GM12878 (cell line): ENCODE results near the gene COL27A1. TPM values are rescaled to one million over a fixed set of nuclear protein-coding genes. Genes with fewer than 3 reads are reported as not detected.

Source experiments
- ATAC-seq: fragments of 200-7000 bp; cut with Tn5 transposase; 3 replicates; pipeline ENCODE4 v1.9.1; 2020; ENCODE audit warnings: mild to moderate bottlenecking, moderate library complexity
- BruUV-seq: library from RNA; stranded (reverse); fragments of 400-500 nt; replicated peaks from 2 replicates; lab custom pipeline; 2021; lab: Mats Ljungman, UMichigan
- CTCF ChIA-PET: fragments of 300-600 bp; sonication (Branson Sonifier 250); formaldehyde crosslinking; extraction: SDS; loops from one replicate; lab custom pipeline; 2021; ENCODE audit warnings: inconsistent platforms; lab: Yijun Ruan, JAX
- POLR2A ChIA-PET: fragments of 350-600 bp; formaldehyde crosslinking; extraction: SDS; loops from one replicate; lab custom pipeline; 2021; ENCODE audit warnings: inconsistent platforms; lab: Charles Lee
- RAD21 ChIA-PET: fragments of 300-600 bp; sonication (Branson Sonifier 250); formaldehyde crosslinking; loops from one replicate; lab custom pipeline; 2023; ENCODE audit warnings: antibody characterized with exemption; ENCODE audit not compliant: unreplicated experiment; lab: Charles Lee
- SMC1A ChIA-PET: fragments of 300-600 bp; sonication (Branson Sonifier 250); formaldehyde crosslinking; loops from one replicate; lab custom pipeline; 2023; ENCODE audit not compliant: unreplicated experiment, uncharacterized antibody; lab: Charles Lee
- DNase-seq: peaks from one replicate; pipeline ENCODE4 v3.0.0-alpha.2; 2011; ENCODE audit warnings: low read depth, low spot score
- FAIRE-seq: peaks from 3 replicates; lab custom pipeline; 2011; peaks lifted over from hg19 to GRCh38; lab: Jason Lieb, UNC
- H2AFZ ChIP-seq: 2 replicates; pipeline ENCODE4 v1.6.0; 2011; ENCODE audit warnings: low read depth, low read length, control low read depth; ENCODE audit not compliant: control insufficient read depth
- H3K27ac ChIP-seq: 2 replicates; pipeline ENCODE4 v1.5.1; 2011; ENCODE audit warnings: control low read depth; ENCODE audit not compliant: control insufficient read depth, insufficient read depth
- H3K27me3 ChIP-seq, 2 experiments: replicated peaks in 1 of 2; 2 replicates each; pipeline versions ENCODE4 v1.6.0 to v1.6.1; 2011; ENCODE audit warnings: low read length in 1 of 2; ENCODE audit not compliant: control insufficient read depth in 2 of 2, insufficient read depth in 2 of 2
- H3K36me3 ChIP-seq, 2 experiments: 2 replicates each; pipeline ENCODE4 v1.5.1; 2011; ENCODE audit warnings: low read length in 1 of 2; ENCODE audit not compliant: control insufficient read depth in 2 of 2, insufficient read depth in 2 of 2
- H3K4me1 ChIP-seq: 2 replicates; pipeline ENCODE4 v1.6.1; 2011; ENCODE audit warnings: mild to moderate bottlenecking, low read length, moderate library complexity, mixed read lengths; ENCODE audit not compliant: control insufficient read depth, insufficient read depth
- H3K4me2 ChIP-seq: 2 replicates; pipeline ENCODE4 v1.6.0; 2011; ENCODE audit warnings: control low read depth; ENCODE audit not compliant: control insufficient read depth, insufficient read depth
- H3K4me3 ChIP-seq: fragments of 200-600 bp; sonication (generic); 2 replicates; pipeline ENCODE4 v1.5.1; 2016
- H3K79me2 ChIP-seq: 2 replicates; pipeline ENCODE4 v1.6.0; 2011; ENCODE audit warnings: low read length; ENCODE audit not compliant: control insufficient read depth, insufficient read depth
- H3K9ac ChIP-seq: 2 replicates; pipeline ENCODE4 v1.8.0; 2011; ENCODE audit warnings: low read length, control low read depth, mixed read lengths; ENCODE audit not compliant: control insufficient read depth, insufficient read depth
- H3K9me3 ChIP-seq: replicated peaks from 3 replicates; pipeline ENCODE4 v1.5.1; 2011; ENCODE audit warnings: mild to moderate bottlenecking, low read length; ENCODE audit not compliant: control insufficient read depth, insufficient read depth
- H4K20me1 ChIP-seq: 2 replicates; pipeline ENCODE4 v1.6.0; 2011; ENCODE audit not compliant: control insufficient read depth, insufficient read depth
- BACH1 ChIP-seq: fragments of 450-650 bp; IDR thresholded peaks from 2 replicates; pipeline ENCODE4 v1.6.1; 2017; ENCODE audit warnings: mild to moderate bottlenecking, borderline replicate concordance
- KLF5 ChIP-seq: fragments of 450-650 bp; IDR thresholded peaks from 2 replicates; pipeline ENCODE4 v1.6.1; 2014; ENCODE audit warnings: mild to moderate bottlenecking; ENCODE audit not compliant: partially characterized antibody
- POLR2A ChIP-seq: IDR thresholded peaks from 2 replicates; pipeline ENCODE4 v1.6.1; 2011; ENCODE audit warnings: low read depth, mild to moderate bottlenecking, low read length
- POLR2AphosphoS5 ChIP-seq: IDR thresholded peaks from 2 replicates; pipeline ENCODE4 v1.6.1; 2011; ENCODE audit warnings: mild to moderate bottlenecking, low read length, inconsistent platforms
- POU2F2 ChIP-seq: IDR thresholded peaks from 3 replicates; pipeline ENCODE4 v1.6.1; 2011; ENCODE audit warnings: low read depth, mild to moderate bottlenecking, low read length, borderline replicate concordance
- RELB ChIP-seq: fragments of 450-650 bp; IDR thresholded peaks from 2 replicates; pipeline ENCODE4 v1.6.1; 2017; ENCODE audit warnings: low read depth, mild to moderate bottlenecking, moderate library complexity
- RUNX3 ChIP-seq: IDR thresholded peaks from 2 replicates; pipeline ENCODE4 v1.6.1; 2012; ENCODE audit warnings: low read length, inconsistent platforms
- SMC3 ChIP-seq: IDR thresholded peaks from 2 replicates; pipeline ENCODE4 v1.6.1; 2011; ENCODE audit warnings: low read length, improper control_type of control experiment, borderline replicate concordance
- SUPT20H ChIP-seq: IDR thresholded peaks from 2 replicates; pipeline ENCODE4 v1.6.1; 2011; ENCODE audit warnings: low read depth, mild to moderate bottlenecking, low read length, moderate library complexity, borderline replicate concordance; ENCODE audit not compliant: control insufficient read depth
- WGBS: methylation state at CpG from one replicate; pipeline ENCODE4 v1.1.6; 2016; ENCODE audit warnings: low lambda C conversion rate; ENCODE audit not compliant: insufficient replicate concordance, insufficient coverage; ENCODE audit errors: missing lambda C conversion rate; 5-methylcytosine and 5-hydroxymethylcytosine counted together
- in situ Hi-C: fragments of 300-500 bp; cut with MboI; formaldehyde crosslinking; loops from 9 replicates; pipeline ENCODE4 v1.14.3; 2018; ENCODE audit warnings: mixed read lengths
- intact Hi-C: fragments of 100-400 bp; cut with micrococcal nuclease; formaldehyde crosslinking; loops from one replicate; pipeline ENCODE4 v1.14.2; 2022; ENCODE audit not compliant: unreplicated experiment
- polyA plus RNA-seq, 11 experiments: library from polyadenylated mRNA; depleted of rRNA in 4 of 11; unstranded in 6 of 11; stranded (reverse) in 5 of 11; fragments of >200 nt; fragmentation: Nextera tagmentation in 4 of 11; fragmentation: Illumina TruSeq in 1 of 11; extraction: Ambion mirVana in 4 of 11; extraction: Trizol in 1 of 11; gene quantifications; 1 replicate in 1 of 11; 2 replicates in 10 of 11; pipeline versions ENCODE4 v1.2.1 to v1.2.3, GENCODE V29; 2011 to 2016; ENCODE audit warnings: inconsistent platforms in 2 of 11, missing spikeins in 2 of 11, low read depth in 1 of 11
- total RNA-seq, 4 experiments: library from RNA; depleted of rRNA in 3 of 4; stranded (reverse); fragments of >200 nt in 3 of 4; fragmentation: Illumina TruSeq in 1 of 4; extraction: Trizol in 1 of 4; gene quantifications; 2 replicates each; pipeline versions ENCODE4 v1.2.1 to v1.2.3, GENCODE V29; 2013 to 2021
- TF ChIP-seq, protein P1 (sequence below): IDR thresholded peaks from 2 replicates; pipeline ENCODE4 v1.6.1; 2011; ENCODE audit warnings: mild to moderate bottlenecking, low read depth, low read length, moderate library complexity; ENCODE audit not compliant: insufficient replicate concordance
- TF ChIP-seq, protein P2 (sequence below): fragments of 450-650 bp; IDR thresholded peaks from 2 replicates; pipeline ENCODE4 v1.6.1; 2017; ENCODE audit warnings: mild to moderate bottlenecking, low read depth, inconsistent platforms; ENCODE audit not compliant: poor library complexity, severe bottlenecking
- TF ChIP-seq, protein P3 (sequence below): fragments of 450-650 bp; formaldehyde crosslinking; IDR thresholded peaks from 2 replicates; pipeline ENCODE4 v1.4.0; 2022; ENCODE audit warnings: mild to moderate bottlenecking, moderate library complexity

Gene COL27A1
- total and polyA plus RNA-seq, 10 of the 15 experiments (the other 5 are each of a cell fraction or from before 2014, with no cell fraction given) = 0.10 TPM; not detected in 9

DNA sequence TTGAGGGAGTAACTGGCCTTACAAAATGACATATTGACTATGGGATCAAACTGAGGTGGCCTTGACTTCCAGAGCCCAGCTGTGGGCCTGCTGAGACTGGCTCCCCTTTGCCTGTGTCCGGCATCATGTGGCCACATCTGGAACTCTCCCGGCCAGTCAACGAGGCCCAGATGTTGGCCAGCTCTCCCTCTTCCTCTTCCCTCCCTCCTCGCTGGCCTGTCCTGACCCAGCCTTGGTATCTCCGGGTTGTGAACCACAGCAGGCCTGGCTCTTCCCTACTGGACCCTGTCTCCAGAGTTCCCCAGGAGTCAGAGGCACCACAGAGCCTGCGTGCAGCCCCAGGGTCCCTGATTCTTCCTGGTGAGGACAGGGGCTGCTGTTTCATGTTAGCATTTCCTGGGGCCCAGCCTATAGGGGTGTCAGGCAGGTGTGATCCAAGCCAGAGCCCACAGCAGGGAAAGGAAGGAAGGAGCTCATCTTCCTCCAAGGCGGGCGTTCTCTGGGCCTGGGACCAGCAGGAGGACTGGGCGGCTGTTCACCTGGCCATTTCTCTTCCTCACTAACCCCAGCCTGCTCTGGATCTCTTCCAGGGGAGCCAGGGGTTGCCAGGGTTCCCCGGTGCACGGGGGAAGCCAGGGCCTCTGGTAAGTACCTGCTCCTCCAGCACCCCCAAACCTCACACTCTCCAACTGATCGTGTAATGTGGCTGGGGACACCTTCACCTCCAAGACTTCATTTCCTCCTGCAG lies 81.2 kb downstream of the COL27A1 start:
- Histone ChIP-seq H3K4me2 (no peak overlapping the region), H3K27ac (no peak overlapping the region), H4K20me1 (no peaks in the 10 kb centered on the region), H3K79me2 (no peaks in the 10 kb centered on the region), H3K9ac (no peak overlapping the region), H3K27me3 (peaks cover 3 to 8% of the 10 kb centered on the region in 2 experiments; a peak in 3 of 4 replicates), H3K9me3 (no peaks in the 10 kb centered on the region), H3K4me1 (no peaks in the 10 kb centered on the region), H3K4me3 (no peak overlapping the region), H3K36me3 (no peaks in the 10 kb centered on the region), H2AFZ (no peak overlapping the region)
- ChIA-PET CTCF (no interaction called here), POLR2A (no interaction called here), SMC1A (interaction anchor here (0.6 kb wide), 1 partner anchor 98 kb away, joined by 3 read pairs; no protein-coding TSS in a partner anchor), RAD21 (no interaction called here)
- TF ChIP-seq RUNX3 (no peak), SUPT20H (no peak), POLR2AphosphoS5 (no peak), KLF5 (no peak), POLR2A (no peak), SMC3 (no peak), BACH1 (no peak), POU2F2 (no peak), RELB (no peak)
- TF ChIP-seq, protein P1, sequence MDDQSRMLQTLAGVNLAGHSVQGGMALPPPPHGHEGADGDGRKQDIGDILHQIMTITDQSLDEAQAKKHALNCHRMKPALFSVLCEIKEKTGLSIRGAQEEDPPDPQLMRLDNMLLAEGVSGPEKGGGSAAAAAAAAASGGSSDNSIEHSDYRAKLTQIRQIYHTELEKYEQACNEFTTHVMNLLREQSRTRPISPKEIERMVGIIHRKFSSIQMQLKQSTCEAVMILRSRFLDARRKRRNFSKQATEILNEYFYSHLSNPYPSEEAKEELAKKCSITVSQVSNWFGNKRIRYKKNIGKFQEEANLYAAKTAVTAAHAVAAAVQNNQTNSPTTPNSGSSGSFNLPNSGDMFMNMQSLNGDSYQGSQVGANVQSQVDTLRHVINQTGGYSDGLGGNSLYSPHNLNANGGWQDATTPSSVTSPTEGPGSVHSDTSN = no peak
- TF ChIP-seq, protein P2, sequence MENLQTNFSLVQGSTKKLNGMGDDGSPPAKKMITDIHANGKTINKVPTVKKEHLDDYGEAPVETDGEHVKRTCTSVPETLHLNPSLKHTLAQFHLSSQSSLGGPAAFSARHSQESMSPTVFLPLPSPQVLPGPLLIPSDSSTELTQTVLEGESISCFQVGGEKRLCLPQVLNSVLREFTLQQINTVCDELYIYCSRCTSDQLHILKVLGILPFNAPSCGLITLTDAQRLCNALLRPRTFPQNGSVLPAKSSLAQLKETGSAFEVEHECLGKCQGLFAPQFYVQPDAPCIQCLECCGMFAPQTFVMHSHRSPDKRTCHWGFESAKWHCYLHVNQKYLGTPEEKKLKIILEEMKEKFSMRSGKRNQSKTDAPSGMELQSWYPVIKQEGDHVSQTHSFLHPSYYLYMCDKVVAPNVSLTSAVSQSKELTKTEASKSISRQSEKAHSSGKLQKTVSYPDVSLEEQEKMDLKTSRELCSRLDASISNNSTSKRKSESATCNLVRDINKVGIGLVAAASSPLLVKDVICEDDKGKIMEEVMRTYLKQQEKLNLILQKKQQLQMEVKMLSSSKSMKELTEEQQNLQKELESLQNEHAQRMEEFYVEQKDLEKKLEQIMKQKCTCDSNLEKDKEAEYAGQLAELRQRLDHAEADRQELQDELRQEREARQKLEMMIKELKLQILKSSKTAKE = no peak
- TF ChIP-seq, protein P3, sequence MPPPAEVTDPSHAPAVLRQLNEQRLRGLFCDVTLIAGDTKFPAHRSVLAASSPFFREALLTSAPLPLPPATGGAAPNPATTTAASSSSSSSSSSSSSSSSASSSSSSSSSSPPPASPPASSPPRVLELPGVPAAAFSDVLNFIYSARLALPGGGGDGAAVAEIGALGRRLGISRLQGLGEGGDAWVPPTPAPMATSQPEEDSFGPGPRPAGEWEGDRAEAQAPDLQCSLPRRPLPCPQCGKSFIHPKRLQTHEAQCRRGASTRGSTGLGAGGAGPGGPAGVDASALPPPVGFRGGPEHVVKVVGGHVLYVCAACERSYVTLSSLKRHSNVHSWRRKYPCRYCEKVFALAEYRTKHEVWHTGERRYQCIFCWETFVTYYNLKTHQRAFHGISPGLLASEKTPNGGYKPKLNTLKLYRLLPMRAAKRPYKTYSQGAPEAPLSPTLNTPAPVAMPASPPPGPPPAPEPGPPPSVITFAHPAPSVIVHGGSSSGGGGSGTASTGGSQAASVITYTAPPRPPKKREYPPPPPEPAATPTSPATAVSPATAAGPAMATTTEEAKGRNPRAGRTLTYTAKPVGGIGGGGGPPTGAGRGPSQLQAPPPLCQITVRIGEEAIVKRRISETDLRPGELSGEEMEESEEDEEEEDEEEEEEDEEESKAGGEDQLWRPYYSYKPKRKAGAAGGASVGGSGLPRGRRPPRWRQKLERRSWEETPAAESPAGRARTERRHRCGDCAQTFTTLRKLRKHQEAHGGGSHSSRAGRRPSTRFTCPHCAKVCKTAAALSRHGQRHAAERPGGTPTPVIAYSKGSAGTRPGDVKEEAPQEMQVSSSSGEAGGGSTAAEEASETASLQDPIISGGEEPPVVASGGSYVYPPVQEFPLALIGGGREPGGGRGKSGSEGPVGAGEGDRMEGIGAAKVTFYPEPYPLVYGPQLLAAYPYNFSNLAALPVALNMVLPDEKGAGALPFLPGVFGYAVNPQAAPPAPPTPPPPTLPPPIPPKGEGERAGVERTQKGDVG = no peak
- no peak for FAIRE-seq
- no peak for ATAC-seq
- intact Hi-C loops = no loop called here
- no peak for DNase-seq
- in situ Hi-C loops = no loop called here
- 25% methylated on average over 12 of the region's 12 CpGs for WGBS
- BruUV-seq = no TSS peak
